Kidney tubule cell (primary cell): ENCODE measurements around the gene SLC2A11.
A peak's percentile ranks its signal among the peaks of the same experiment; 100 is the strongest.
"Not testable (repeated sequence)": the region's sequence is repeated elsewhere in the genome, so short reads cannot be mapped to it uniquely, and the experiment has no call there.

ENCODE experiments used
- DNase-seq: peaks from one replicate; pipeline ENCODE4 v3.0.0-alpha.2; 2018; ENCODE audit warnings: low spot score

The SLC2A11 gene

DNA sequence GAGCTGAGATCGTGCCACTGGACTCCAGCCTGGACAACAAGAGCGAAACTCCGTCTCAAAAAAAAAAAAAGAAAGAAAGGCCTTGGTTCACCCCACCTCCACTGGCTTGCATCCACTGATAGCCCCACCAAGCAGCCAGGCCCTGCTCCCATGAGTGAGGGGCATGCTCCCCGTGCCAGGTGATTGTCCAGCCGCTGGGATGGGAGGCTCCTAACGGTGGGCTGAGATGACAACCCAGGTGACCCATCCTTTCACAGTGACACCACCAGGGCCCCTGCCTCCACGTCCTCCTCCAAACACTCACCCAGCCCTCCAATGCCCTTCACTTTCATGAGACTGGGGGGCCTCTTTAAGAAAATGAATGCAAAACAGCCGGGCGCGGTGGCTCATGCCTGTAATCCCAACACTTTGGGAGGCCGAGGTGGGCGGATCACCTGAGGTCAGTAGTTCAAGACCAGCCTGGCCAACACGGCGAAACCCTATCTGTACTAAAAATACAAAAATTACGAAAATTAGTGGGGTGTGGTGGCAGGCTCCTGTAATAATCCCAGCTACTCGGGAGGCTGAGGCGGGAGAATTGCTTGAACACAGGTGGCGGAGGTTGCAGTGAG is 10.3 kb upstream of the SLC2A11 start:
- DNase-seq: no peak

DNA sequence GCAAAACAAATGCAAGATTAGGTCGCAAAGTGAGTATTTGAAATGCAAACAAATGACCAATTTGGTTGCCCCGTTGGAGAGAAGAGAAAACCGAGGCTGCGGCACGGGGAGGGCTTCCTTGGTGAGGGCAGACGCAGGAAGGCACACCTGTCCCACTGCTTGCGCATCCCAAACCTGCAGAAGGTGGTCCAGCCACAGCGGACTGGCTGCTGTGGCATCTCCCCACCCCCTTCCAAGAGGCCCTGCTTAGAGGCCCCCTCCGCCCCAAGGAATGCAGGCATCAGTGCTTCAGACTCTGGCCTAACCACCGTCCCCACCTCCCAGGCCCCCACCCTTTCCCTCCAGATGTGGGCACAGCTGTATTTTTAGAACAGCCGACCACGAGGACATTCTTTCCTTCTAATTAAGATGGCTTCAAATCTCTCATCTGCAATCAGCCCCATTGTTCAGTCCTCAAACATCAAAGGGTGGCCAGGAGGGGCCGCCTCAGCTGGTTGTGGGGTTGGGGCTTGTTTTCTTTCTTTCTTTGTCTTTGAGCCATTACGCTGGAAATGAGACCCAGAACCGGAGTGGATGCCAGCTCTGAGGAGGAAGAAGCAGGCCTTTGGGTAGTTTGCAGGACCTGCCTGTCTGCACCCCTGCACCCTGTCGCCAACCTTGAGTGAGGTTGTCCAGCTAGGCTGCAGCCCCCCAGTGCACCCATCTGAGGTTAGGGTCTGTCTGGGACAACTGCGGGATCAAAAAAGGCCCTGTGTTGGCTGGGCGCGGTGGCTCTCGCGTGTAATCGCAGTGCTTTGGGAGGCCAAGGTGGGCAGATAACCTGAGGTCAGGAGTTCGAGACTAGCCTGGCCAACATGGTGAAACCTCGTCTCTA is 9.4 kb upstream of the SLC2A11 start:
- no peak for DNase-seq

- DNase-seq: peak; percentile 80
Measured at GRCh38 chr22:23849009-23850006, 8.4 kb upstream of the SLC2A11 start.

- DNase-seq: peak; percentile 26
Measured at GRCh38 chr22:23850136-23850611, 7.5 kb upstream of the SLC2A11 start.

- peak; percentile 79 for DNase-seq
Measured at GRCh38 chr22:23856721-23857605, 712 bp upstream of the SLC2A11 start.

DNA sequence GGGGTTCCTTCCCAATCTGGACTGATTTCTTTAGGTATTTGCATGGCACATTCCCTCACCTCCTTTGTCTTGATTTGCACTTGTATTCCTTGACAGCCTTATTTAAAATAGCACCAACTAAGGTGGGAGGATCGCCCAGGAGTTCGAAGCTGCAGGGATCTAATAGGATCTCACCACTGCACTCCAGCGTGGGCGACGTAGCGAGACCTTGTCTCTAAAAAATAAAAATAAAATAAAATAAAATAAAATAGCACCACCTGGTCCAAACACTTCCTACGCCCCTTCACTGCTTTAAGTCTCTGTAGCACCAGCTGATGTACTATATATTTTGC is 775 bp downstream of the SLC2A11 start:
- no peak for DNase-seq

- DNase-seq: no peak
Measured at GRCh38 chr22:23859201-23859600, 1.5 kb downstream of the SLC2A11 start.

DNA sequence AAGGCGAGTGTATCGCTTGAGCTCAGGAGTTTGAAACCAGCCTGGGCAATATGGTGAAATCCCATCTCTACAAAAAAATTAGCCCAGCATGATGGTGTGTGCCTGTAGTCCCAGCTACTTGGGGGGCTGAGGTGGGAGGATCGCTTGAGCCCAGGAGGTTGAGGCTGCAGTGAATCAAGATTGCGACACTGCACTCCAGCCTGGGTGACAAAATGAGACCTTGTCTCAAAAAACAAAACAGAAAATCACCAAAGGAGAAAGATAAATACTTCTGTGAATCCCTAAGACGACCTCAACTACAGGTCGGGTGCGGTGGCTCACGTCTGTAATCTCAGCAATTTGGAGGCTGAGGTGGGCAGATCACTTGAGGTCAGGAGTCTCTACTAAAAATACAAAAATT is 2.5 kb downstream of the SLC2A11 start:
- not testable (repeated sequence) for DNase-seq

- peak; percentile 47 for DNase-seq
Measured at GRCh38 chr22:23862103-23862502, 4.4 kb downstream of the SLC2A11 start.

- DNase-seq: not testable (repeated sequence)
Measured at GRCh38 chr22:23864499-23865154, 7.0 kb downstream of the SLC2A11 start.

DNA sequence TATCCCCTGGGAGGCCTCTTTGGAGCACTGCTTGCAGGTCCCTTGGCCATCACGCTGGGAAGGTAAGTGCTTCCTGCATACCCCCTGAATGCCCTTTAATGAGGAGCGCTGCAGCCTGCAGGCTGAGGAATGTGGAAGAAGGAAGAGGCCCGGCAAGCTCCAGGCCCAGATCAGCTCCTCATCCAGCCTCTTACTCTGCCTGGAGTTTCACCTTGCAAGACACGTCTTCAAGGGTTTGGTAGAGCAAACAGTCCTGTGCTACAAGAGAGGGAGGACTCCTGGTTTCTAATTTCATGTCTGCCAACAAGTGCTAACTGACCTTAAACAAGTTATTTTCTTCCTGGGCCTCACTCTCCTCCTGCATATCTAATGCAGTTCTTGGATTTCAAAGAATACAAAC is 10.9 kb downstream of the SLC2A11 start:
- no peak for DNase-seq

- DNase-seq: no peak
Measured at GRCh38 chr22:23874871-23875270, 17.2 kb downstream of the SLC2A11 start.

DNA sequence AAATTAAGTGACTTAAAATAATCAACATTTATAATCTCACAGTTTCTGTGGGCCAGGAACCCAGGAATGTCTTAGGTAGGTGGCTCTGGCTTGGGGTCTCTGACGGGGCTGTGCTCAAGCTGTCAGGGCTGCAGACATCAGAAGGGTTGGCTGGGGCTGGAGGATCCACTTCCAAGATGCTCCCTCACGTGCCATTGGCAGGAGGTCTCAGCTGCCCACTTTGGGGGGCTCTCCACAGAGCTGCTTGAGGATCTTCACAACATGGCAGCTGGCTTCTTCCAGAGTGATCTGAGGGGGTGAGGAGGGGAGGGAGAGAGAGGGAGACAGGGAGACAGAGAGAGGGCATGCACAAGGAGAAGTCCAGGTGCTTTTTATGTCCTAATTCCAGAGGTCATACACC is 18.1 kb downstream of the SLC2A11 start:
- DNase-seq: no peak

- DNase-seq: no peak
Measured at GRCh38 chr22:23877566-23877965, 19.9 kb downstream of the SLC2A11 start.

- DNase-seq: no peak
Measured at GRCh38 chr22:23878219-23878618, 20.5 kb downstream of the SLC2A11 start.

DNA sequence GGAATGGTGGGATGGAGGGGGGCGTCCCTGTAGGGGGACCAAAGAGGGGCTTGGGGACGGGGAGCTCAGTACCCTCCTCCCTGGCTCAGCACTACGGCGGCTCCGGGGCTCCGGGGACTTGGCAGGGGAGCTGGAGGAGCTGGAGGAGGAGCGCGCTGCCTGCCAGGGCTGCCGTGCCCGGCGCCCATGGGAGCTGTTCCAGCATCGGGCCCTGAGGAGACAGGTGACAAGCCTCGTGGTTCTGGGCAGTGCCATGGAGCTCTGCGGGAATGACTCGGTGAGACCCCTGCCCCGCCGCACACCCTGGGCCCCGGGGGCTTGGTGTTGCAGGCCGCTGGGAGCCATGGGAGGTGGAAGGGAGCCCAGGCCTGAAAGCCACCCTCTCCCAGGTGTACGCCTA is 24.7 kb downstream of the SLC2A11 start:
- DNase-seq: no peak

DNA sequence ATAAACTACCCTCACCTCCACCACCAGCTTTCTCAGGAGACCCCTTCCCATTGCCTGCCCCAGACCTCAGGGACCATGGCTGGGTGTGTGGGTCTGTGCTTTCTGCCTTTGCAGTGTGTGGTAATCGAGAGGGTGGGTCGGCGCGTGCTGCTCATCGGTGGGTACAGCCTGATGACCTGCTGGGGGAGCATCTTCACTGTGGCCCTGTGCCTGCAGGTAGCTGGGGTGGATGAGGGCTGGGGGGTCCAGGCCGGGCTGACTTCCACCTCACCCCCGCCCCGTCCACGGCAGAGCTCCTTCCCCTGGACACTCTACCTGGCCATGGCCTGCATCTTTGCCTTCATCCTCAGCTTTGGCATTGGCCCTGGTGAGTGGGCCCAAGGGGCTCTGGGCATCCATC is 26.0 kb downstream of the SLC2A11 start:
- no peak for DNase-seq

DNA sequence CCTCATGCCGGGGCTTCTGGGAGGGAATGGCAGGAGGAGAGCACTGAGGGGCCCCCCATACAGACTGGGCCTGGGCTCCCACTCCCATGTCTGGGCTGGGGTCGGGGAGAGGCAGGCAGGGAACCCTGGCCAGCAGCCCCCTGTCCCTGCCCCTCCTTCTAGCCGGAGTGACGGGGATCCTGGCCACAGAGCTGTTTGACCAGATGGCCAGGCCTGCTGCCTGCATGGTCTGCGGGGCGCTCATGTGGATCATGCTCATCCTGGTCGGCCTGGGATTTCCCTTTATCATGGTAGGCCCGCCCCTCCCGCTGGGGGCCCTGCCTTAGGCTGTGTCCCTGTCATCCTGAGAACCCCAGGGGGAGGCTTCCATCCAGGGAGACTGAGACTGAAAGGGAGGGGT is 26.5 kb downstream of the SLC2A11 start:
- no peak for DNase-seq

DNA sequence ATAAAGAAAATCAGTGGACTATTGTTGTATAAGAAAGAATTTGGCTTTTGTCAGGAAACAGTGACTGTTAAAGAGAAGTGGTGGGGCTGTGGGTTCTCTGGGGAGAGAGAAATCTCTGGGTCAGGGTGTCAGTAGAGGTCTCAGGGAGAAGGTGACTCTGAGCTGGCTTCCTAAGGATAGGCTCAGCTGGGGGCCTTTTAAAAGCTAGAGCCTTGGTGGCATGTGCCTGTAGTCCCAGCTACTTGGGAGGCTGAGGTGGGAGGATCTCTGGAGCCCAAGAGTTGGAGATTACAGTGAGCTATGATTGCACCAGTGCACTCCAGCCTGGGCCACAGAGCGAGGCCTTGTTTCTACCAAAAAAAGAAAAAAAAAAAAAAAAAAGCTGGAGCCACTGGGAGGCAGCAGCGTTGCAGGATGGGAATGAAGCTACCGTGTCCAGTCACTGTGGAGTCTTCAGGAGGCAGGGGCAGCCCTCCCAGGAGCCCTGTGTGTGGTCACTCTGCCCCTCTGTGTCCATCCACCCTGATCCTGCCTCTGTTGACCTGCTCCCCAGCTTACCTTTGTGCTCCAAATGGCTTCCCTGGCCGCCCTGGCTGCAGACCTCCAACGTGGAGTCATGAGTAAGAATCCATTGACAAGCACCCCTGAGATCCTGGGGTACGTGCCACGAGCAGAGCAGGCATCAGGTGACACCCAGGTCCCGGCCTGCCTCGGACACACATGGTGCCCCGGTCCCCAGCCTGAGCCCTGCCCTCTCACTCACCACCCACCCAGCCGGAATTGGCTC is 31.1 kb downstream of the SLC2A11 start:
- DNase-seq: no peak

GRCh38 chr22:23889620-23890019 is 31.9 kb downstream of the SLC2A11 start:
- no peak for DNase-seq
